CD4-positive, CD25-positive, alpha-beta regulatory T cell (primary cell): Measurements from ENCODE around the gene COL20A1. TPM values are rescaled to one million over a fixed set of nuclear protein-coding genes. Genes with fewer than 3 reads are reported as not detected.
A peak's percentile ranks its signal among the peaks of the same experiment; 100 is the strongest.

Experiments
- ATAC-seq, 2 donors: fragments of 150-1000 bp; cut with Tn5 transposase; one replicate each; pipeline ENCODE4 v1.10.0; 2021; ENCODE audit warnings: low read depth in 2 of 2, moderate number of reproducible peaks in 2 of 2, moderate library complexity in 1 of 2
- DNase-seq, 3 donors: peaks; one replicate each; pipeline versions ENCODE4 v3.0.0 to v3.0.0-alpha.2; 2012 to 2022; ENCODE audit warnings: mixed read lengths in 1 of 3
- H3K27ac ChIP-seq: one replicate; pipeline ENCODE4 v1.7.0; 2013; ENCODE audit warnings: mild to moderate bottlenecking, low read length; ENCODE audit not compliant: insufficient read depth, poor library complexity, severe bottlenecking
- H3K27me3 ChIP-seq: one replicate; pipeline ENCODE4 v1.7.0; 2013; ENCODE audit warnings: low read length; ENCODE audit not compliant: control insufficient read depth, insufficient read depth
- H3K36me3 ChIP-seq: one replicate; pipeline ENCODE4 v1.7.0; 2013; ENCODE audit warnings: mild to moderate bottlenecking, low read length, moderate library complexity; ENCODE audit not compliant: control insufficient read depth, insufficient read depth
- H3K4me1 ChIP-seq: 2 replicates; pipeline ENCODE4 v1.7.0; 2013; ENCODE audit warnings: mild to moderate bottlenecking, low read length; ENCODE audit not compliant: insufficient read depth, control insufficient read depth, poor library complexity, severe bottlenecking
- H3K4me3 ChIP-seq: one replicate; pipeline ENCODE4 v1.7.0; 2013; ENCODE audit warnings: low read depth, mild to moderate bottlenecking, low read length, moderate library complexity
- H3K9me3 ChIP-seq, 2 experiments: 1 replicate in 1 of 2; 2 replicates in 1 of 2; pipeline ENCODE4 v1.7.0; 2013; ENCODE audit warnings: low read length in 2 of 2, mild to moderate bottlenecking in 1 of 2, moderate library complexity in 1 of 2; ENCODE audit not compliant: control insufficient read depth in 2 of 2
- H3K27ac Mint-ChIP-seq, 3 donors: one replicate each; pipeline ENCODE4 v1.8.0; 2020 to 2022; ENCODE audit warnings: mild to moderate bottlenecking in 3 of 3, mixed read lengths in 3 of 3, moderate library complexity in 2 of 3
- H3K27me3 Mint-ChIP-seq: one replicate; pipeline ENCODE4 v1.8.0; 2022; ENCODE audit warnings: mild to moderate bottlenecking, mixed read lengths
- H3K36me3 Mint-ChIP-seq: one replicate; pipeline ENCODE4 v1.8.0; 2020; ENCODE audit warnings: mixed read lengths
- H3K4me1 Mint-ChIP-seq, 4 donors: one replicate each; pipeline ENCODE4 v1.8.0; 2020 to 2022; ENCODE audit warnings: mixed read lengths in 4 of 4, mild to moderate bottlenecking in 1 of 4
- H3K4me3 Mint-ChIP-seq, 4 donors: one replicate each; pipeline ENCODE4 v1.8.0; 2020 to 2022; ENCODE audit warnings: mild to moderate bottlenecking in 4 of 4, mixed read lengths in 4 of 4, moderate library complexity in 3 of 4
- H3K9me3 Mint-ChIP-seq, 7 donors: one replicate each; pipeline ENCODE4 v1.8.0; 2020 to 2022; ENCODE audit warnings: mixed read lengths in 7 of 7, mild to moderate bottlenecking in 3 of 7, moderate library complexity in 2 of 7
- polyA plus RNA-seq, 4 donors: library from polyadenylated mRNA; unstranded; fragments of 300-500 nt; fragmentation: Illumina TruSeq; gene quantifications; one replicate each; pipeline ENCODE4 v1.2.3, GENCODE V29; 2021
- total RNA-seq: library from RNA; stranded (reverse); gene quantifications from one replicate; pipeline ENCODE4 v1.2.3, GENCODE V29; 2022

The COL20A1 gene
- total and polyA plus RNA-seq, 5 donors from 2014 or later, result 0.20 TPM; not detected in 4

DNA sequence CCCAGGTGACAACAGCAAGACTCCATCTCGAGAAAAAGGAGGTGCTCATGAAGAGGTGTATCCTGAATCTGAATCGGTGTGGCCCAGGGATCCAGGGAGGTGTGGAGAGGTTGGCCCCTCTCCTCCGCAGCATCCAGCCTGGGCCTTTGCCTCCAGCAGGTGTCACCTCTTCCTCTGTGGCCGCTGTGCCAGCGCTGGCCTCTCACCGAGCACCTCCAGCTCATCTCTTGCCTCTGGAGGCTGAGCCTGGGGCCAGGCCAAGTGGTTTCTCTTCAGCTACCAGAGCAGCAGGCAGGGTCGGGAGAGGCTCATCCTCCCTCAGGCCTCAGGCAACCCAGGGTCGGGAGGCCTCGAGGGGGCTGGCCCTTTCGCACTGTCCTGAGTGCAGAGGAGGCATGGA is 1.2 kb upstream of the COL20A1 start:
- peak overlapping the region in 2 of 3 donors; percentile 20 to 53 for H3K27ac Mint-ChIP-seq
- H3K4me3 Mint-ChIP-seq, result no peak overlapping the region
- peaks cover 0 to 10% (median 5%) of the 10 kb centered on the region in 4 donors for H3K4me1 Mint-ChIP-seq
- DNase-seq, result no peak
- no peaks in the 10 kb centered on the region for H3K9me3 Mint-ChIP-seq
- H3K27me3 ChIP-seq, result no peaks in the 10 kb centered on the region
- no peak overlapping the region for H3K4me3 ChIP-seq
- H3K27ac ChIP-seq, result no peak overlapping the region
- H3K36me3 Mint-ChIP-seq, result peaks cover 4% of the 10 kb centered on the region
- no peak for ATAC-seq
- H3K4me1 ChIP-seq, result peaks cover 15% of the 10 kb centered on the region
- H3K27me3 Mint-ChIP-seq, result peaks cover 6% of the 10 kb centered on the region
- H3K9me3 ChIP-seq, result no peaks in the 10 kb centered on the region
- peaks cover 18% of the 10 kb centered on the region for H3K36me3 ChIP-seq

GRCh38 chr20:63292292-63292701 is 689 bp upstream of the COL20A1 start:
- Histone ChIP-seq H3K4me3 (no peak overlapping the region), H3K36me3 (peaks cover 15% of the 10 kb centered on the region), H3K27ac (no peak overlapping the region), H3K4me1 (peaks cover 15% of the 10 kb centered on the region), H3K27me3 (no peaks in the 10 kb centered on the region), H3K9me3 (no peaks in the 10 kb centered on the region)
- Mint-ChIP-seq H3K9me3 (no peaks in the 10 kb centered on the region), H3K36me3 (peaks cover under 1% of the 10 kb centered on the region), H3K4me3 (no peak overlapping the region), H3K27me3 (peaks cover 6% of the 10 kb centered on the region), H3K4me1 (peaks cover 0 to 10% (median 5%) of the 10 kb centered on the region in 4 donors), H3K27ac (no peak overlapping the region)
- no peak for ATAC-seq
- no peak for DNase-seq

DNA sequence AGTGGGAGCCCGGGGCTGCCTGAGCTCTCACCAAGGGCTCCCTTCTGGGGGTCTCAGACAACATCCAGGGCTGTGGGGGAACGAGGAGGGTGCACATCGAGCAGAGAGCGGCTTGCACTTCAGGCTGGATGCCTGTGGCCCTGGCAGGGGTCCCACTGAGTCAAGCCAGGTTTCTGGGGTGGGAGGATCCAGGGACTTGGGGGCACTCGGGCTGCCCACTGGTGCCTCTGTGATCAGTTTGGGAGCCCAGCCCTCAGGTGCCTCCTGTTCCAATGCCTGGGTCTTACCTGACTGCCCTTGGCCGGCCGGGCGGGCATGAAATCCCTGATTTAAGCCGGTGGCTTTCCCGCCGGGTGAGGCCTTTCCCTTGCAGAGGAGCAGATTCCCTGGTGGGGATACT is 470 bp downstream of the COL20A1 start:
- no peak overlapping the region for H3K4me3 Mint-ChIP-seq
- H3K36me3 Mint-ChIP-seq, result no peaks in the 10 kb centered on the region
- Histone ChIP-seq H3K9me3 (no peaks in the 10 kb centered on the region), H3K4me1 (peaks cover 15% of the 10 kb centered on the region), H3K27me3 (no peaks in the 10 kb centered on the region), H3K4me3 (no peak overlapping the region), H3K36me3 (peaks cover 5% of the 10 kb centered on the region), H3K27ac (no peak overlapping the region)
- ATAC-seq (no peak), DNase-seq (no peak)
- peaks cover 6% of the 10 kb centered on the region for H3K27me3 Mint-ChIP-seq
- H3K4me1 Mint-ChIP-seq, result peaks cover 0 to 10% (median 5%) of the 10 kb centered on the region in 4 donors
- no peaks in the 10 kb centered on the region for H3K9me3 Mint-ChIP-seq
- no peak overlapping the region for H3K27ac Mint-ChIP-seq

- Mint-ChIP-seq H3K36me3 (no peaks in the 10 kb centered on the region), H3K27me3 (peaks cover 7% of the 10 kb centered on the region), H3K4me3 (no peak overlapping the region), H3K27ac (no peak overlapping the region), H3K4me1 (peaks cover 0 to 10% (median 5%) of the 10 kb centered on the region in 4 donors), H3K9me3 (peaks cover 0 to under 1% (median 0%) of the 10 kb centered on the region in 7 donors)
- H3K4me1 ChIP-seq, result peaks cover 15% of the 10 kb centered on the region
- DNase-seq, result no peak
- H3K4me3 ChIP-seq, result no peak overlapping the region
- no peak for ATAC-seq
- H3K27ac ChIP-seq, result no peak overlapping the region
- no peaks in the 10 kb centered on the region for H3K9me3 ChIP-seq
- H3K27me3 ChIP-seq, result no peaks in the 10 kb centered on the region
- H3K36me3 ChIP-seq, result no peaks in the 10 kb centered on the region
Measured at GRCh38 chr20:63293871-63294535, 1.0 kb downstream of the COL20A1 start.

GRCh38 chr20:63294536-63294900 is 1.5 kb downstream of the COL20A1 start:
- H3K4me1 ChIP-seq, result peaks cover 15% of the 10 kb centered on the region
- no peaks in the 10 kb centered on the region for H3K27me3 ChIP-seq
- ATAC-seq (no peak), DNase-seq (no peak)
- no peak overlapping the region for H3K4me3 ChIP-seq
- H3K9me3 Mint-ChIP-seq, result peaks cover 0 to 2% (median 0%) of the 10 kb centered on the region in 7 donors
- no peaks in the 10 kb centered on the region for H3K9me3 ChIP-seq
- H3K27ac Mint-ChIP-seq, result no peak overlapping the region
- no peak overlapping the region for H3K27ac ChIP-seq
- no peaks in the 10 kb centered on the region for H3K36me3 ChIP-seq
- H3K4me3 Mint-ChIP-seq, result no peak overlapping the region
- peaks cover 0 to 10% (median 5%) of the 10 kb centered on the region in 4 donors for H3K4me1 Mint-ChIP-seq
- H3K36me3 Mint-ChIP-seq, result no peaks in the 10 kb centered on the region
- H3K27me3 Mint-ChIP-seq, result peaks cover 12% of the 10 kb centered on the region

- Mint-ChIP-seq H3K27me3 (peaks cover 12% of the 10 kb centered on the region), H3K27ac (peak overlapping the region in 2 of 3 donors; percentile 85 to 93), H3K4me3 (no peak overlapping the region), H3K36me3 (no peaks in the 10 kb centered on the region), H3K9me3 (peaks cover 0 to 2% (median 0%) of the 10 kb centered on the region in 7 donors), H3K4me1 (peaks cover 0 to 10% (median 5%) of the 10 kb centered on the region in 4 donors)
- Histone ChIP-seq H3K27me3 (no peaks in the 10 kb centered on the region), H3K4me3 (no peak overlapping the region), H3K27ac (no peak overlapping the region), H3K36me3 (no peaks in the 10 kb centered on the region), H3K9me3 (no peaks in the 10 kb centered on the region), H3K4me1 (peaks cover 15% of the 10 kb centered on the region)
- ATAC-seq (no peak), DNase-seq (no peak)
Measured at GRCh38 chr20:63295018-63295417, 2.0 kb downstream of the COL20A1 start.

GRCh38 chr20:63295422-63295821 is 2.4 kb downstream of the COL20A1 start:
- peak overlapping the region in 2 of 4 donors; percentile 30 to 82 for H3K4me3 Mint-ChIP-seq
- no peaks in the 10 kb centered on the region for H3K36me3 Mint-ChIP-seq
- H3K27ac Mint-ChIP-seq, result peak overlapping the region in 2 of 3 donors; percentile 85 to 93
- Histone ChIP-seq H3K27me3 (no peaks in the 10 kb centered on the region), H3K9me3 (no peaks in the 10 kb centered on the region), H3K36me3 (no peaks in the 10 kb centered on the region), H3K4me3 (no peak overlapping the region), H3K27ac (no peak overlapping the region), H3K4me1 (peaks cover 15% of the 10 kb centered on the region)
- peaks cover 0 to 2% (median 0%) of the 10 kb centered on the region in 7 donors for H3K9me3 Mint-ChIP-seq
- DNase-seq, result peak in 2 of 3 donors; percentile 30 to 33
- H3K27me3 Mint-ChIP-seq, result peaks cover 15% of the 10 kb centered on the region
- peaks cover 0 to 10% (median 5%) of the 10 kb centered on the region in 4 donors for H3K4me1 Mint-ChIP-seq
- ATAC-seq, result peak; percentile 40 to 43

DNA sequence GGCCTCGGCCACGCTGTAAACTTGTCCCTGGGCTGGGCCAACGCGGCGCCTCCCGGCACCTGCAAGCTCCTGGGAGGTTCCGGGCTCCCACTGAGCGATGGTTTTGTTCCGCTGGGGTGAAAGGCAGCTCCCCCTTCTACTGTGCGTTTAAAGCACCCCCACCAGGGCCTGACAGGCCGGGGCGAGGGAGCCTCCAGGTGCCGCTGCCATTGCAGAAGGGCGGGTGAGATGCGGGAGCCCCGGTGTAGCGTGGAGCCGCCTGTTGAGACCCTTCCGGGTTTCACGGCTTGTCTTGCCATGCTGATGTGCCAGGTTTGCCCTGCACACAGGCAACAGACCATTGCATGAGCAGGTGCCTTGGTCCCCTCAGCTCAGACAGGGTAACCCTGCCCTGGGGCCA is 2.9 kb downstream of the COL20A1 start:
- H3K9me3 ChIP-seq, result no peaks in the 10 kb centered on the region
- DNase-seq (peak in 1 of 3 donors; percentile 23), ATAC-seq (no peak)
- Mint-ChIP-seq H3K4me1 (peaks cover 0 to 10% (median 5%) of the 10 kb centered on the region in 4 donors), H3K36me3 (no peaks in the 10 kb centered on the region), H3K4me3 (peak overlapping the region in 2 of 4 donors; percentile 30 to 82), H3K27me3 (peaks cover 19% of the 10 kb centered on the region), H3K27ac (peak overlapping the region in 1 of 3 donors; percentile 85), H3K9me3 (peaks cover 0 to 3% (median 0%) of the 10 kb centered on the region in 7 donors)
- H3K27me3 ChIP-seq, result no peaks in the 10 kb centered on the region
- H3K4me3 ChIP-seq, result no peak overlapping the region
- no peaks in the 10 kb centered on the region for H3K36me3 ChIP-seq
- no peak overlapping the region for H3K27ac ChIP-seq
- peaks cover 15% of the 10 kb centered on the region for H3K4me1 ChIP-seq
